ENCODE data around the gene GDNF. TPM values are rescaled to one million over a fixed set of nuclear protein-coding genes. Genes with fewer than 3 reads are reported as not detected.

The GDNF gene
- total RNA-seq, 1 donor from 2014 or later = 0.27 TPM

DNA sequence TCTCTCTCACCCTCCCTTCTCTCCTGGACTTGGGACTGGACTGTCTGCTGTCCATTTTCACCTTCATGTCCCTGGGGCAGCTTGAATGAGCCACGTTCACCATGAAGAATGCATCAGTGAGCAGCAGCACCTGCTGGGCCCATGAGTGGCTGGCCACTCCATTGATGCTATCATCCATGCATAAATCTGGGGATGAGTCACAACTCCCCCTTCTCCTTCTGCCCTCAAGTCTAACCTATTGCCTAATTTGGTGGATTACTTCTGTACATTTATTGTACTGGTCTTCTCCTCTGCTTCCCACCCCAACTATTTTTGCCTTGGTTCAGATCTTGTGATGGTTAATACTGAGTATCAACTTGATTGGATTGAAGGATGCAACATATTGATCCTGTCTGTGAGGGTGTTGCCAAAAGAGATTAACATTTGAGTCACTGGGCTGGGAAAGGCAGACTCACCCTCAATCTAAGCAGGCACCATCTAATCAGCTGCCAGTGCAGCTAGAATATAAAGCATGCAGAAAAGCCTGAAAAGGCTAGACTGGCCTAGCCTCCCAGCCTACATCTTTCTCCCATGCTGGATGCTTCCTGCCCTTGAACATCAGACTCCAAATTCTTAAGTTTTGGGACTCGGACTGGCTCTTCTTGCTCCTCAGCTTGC lies 46.7 kb downstream of the GDNF start:
- intact Hi-C loops (cut with micrococcal nuclease) = no loop called here
- no peak overlapping the region for H3K4me3 ChIP-seq
- no peaks in the 10 kb centered on the region for H3K27me3 ChIP-seq (ENCODE audit: low read depth)
- no peaks in the 10 kb centered on the region for H3K4me1 ChIP-seq
- H3K9me3 ChIP-seq (replicated peaks) = peaks cover 39% of the 10 kb centered on the region
- TF ChIP-seq, protein P1, sequence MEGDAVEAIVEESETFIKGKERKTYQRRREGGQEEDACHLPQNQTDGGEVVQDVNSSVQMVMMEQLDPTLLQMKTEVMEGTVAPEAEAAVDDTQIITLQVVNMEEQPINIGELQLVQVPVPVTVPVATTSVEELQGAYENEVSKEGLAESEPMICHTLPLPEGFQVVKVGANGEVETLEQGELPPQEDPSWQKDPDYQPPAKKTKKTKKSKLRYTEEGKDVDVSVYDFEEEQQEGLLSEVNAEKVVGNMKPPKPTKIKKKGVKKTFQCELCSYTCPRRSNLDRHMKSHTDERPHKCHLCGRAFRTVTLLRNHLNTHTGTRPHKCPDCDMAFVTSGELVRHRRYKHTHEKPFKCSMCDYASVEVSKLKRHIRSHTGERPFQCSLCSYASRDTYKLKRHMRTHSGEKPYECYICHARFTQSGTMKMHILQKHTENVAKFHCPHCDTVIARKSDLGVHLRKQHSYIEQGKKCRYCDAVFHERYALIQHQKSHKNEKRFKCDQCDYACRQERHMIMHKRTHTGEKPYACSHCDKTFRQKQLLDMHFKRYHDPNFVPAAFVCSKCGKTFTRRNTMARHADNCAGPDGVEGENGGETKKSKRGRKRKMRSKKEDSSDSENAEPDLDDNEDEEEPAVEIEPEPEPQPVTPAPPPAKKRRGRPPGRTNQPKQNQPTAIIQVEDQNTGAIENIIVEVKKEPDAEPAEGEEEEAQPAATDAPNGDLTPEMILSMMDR (IDR thresholded peaks at IDR 0.05; ENCODE audit: borderline replicate concordance) = no peak
- DNase-seq = no peak
- H3K27ac ChIP-seq (replicated peaks) = no peak overlapping the region
- H3K36me3 ChIP-seq = no peaks in the 10 kb centered on the region

- DNase-seq = no peak
- no peak overlapping the region for H3K27ac ChIP-seq (replicated peaks)
- H3K36me3 ChIP-seq = no peaks in the 10 kb centered on the region
- no peaks in the 10 kb centered on the region for H3K27me3 ChIP-seq (ENCODE audit: low read depth)
- H3K9me3 ChIP-seq (replicated peaks) = peaks cover 32% of the 10 kb centered on the region
- no peaks in the 10 kb centered on the region for H3K4me1 ChIP-seq
- intact Hi-C loops (cut with micrococcal nuclease) = no loop called here
- TF ChIP-seq, protein P1 (IDR thresholded peaks at IDR 0.05; ENCODE audit: borderline replicate concordance) = no peak
- H3K4me3 ChIP-seq = no peak overlapping the region
These were observed 48.5 kb downstream of the GDNF start for GRCh38 chr5:37791321-37791720.

GRCh38 chr5:37789991-37790390 lies 49.9 kb downstream of the GDNF start:
- Histone ChIP-seq H3K4me3 (no peak overlapping the region), H3K36me3 (no peaks in the 10 kb centered on the region), H3K9me3 (replicated peaks) (peaks cover 19% of the 10 kb centered on the region), H3K27ac (replicated peaks) (no peak overlapping the region), H3K27me3 (ENCODE audit: low read depth) (no peaks in the 10 kb centered on the region), H3K4me1 (no peaks in the 10 kb centered on the region)
- DNase-seq = no peak
- TF ChIP-seq, protein P1 (IDR thresholded peaks at IDR 0.05; ENCODE audit: borderline replicate concordance) = no peak
- intact Hi-C loops (cut with micrococcal nuclease) = no loop called here

GRCh38 chr5:37787742-37788141 lies 52.1 kb downstream of the GDNF start:
- Histone ChIP-seq H3K9me3 (replicated peaks) (no peaks in the 10 kb centered on the region), H3K4me1 (no peaks in the 10 kb centered on the region), H3K27me3 (ENCODE audit: low read depth) (no peaks in the 10 kb centered on the region), H3K36me3 (no peaks in the 10 kb centered on the region), H3K4me3 (no peak overlapping the region), H3K27ac (replicated peaks) (no peak overlapping the region)
- no peak for DNase-seq
- TF ChIP-seq, protein P1 (IDR thresholded peaks at IDR 0.05; ENCODE audit: borderline replicate concordance) = no peak
- intact Hi-C loops (cut with micrococcal nuclease) = no loop called here

DNA sequence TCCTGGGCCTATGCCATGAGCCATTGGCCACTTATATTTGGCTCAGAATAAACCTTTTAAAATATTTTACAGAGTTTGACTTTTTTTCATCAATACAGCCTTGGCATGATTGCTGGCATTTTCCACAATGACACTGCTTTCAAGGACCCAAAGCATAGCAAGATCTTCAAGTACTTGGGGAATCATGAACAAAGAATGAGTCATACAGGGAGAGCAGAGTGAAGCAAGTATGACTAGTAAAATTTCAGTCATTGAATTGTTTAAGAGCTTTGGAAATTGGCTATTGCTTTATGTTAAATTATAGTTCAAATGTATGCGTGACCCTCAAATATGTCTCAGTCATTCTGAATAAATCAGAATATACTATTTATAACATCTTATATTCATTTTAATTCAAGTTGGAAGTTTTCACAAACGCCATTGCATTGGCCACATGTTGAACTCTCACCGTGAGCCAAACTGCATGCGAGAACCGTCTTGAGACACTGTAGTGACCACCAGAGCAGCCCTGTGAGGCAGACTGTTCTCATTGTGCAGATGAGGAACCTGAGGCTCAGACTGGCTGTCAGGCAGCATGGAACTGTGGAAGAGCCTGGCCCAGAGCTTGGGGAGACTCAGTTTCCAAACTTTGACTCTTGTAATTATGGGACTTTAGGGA lies 52.9 kb downstream of the GDNF start:
- Histone ChIP-seq H3K4me3 (no peak overlapping the region), H3K27ac (replicated peaks) (no peak overlapping the region), H3K36me3 (no peaks in the 10 kb centered on the region), H3K4me1 (no peaks in the 10 kb centered on the region), H3K27me3 (ENCODE audit: low read depth) (no peaks in the 10 kb centered on the region), H3K9me3 (replicated peaks) (no peaks in the 10 kb centered on the region)
- DNase-seq = no peak
- TF ChIP-seq, protein P1 (IDR thresholded peaks at IDR 0.05; ENCODE audit: borderline replicate concordance) = no peak
- intact Hi-C loops (cut with micrococcal nuclease) = no loop called here

Measured in left ventricle myocardium inferior (tissue), 1 donor.